WERI-Rb-1 (cell line): ENCODE results near the gene SNX27.
"Not testable (repeated sequence)": the region's sequence is repeated elsewhere in the genome, so short reads cannot be mapped to it uniquely, and the experiment has no call there.

Experiments used
- DNase-seq: peaks from one replicate; pipeline ENCODE4 v3.0.0-alpha.2; 2020
- H3K27ac ChIP-seq: fragments of 250-450 bp; sonication (Bioruptor Pico); 2 replicates; pipeline ENCODE4 v1.5.1; 2020; ENCODE audit warnings: mild to moderate bottlenecking, moderate library complexity
- H3K27me3 ChIP-seq: fragments of 250-450 bp; sonication (Bioruptor Pico); 2 replicates; pipeline ENCODE4 v1.5.1; 2021; ENCODE audit warnings: mild to moderate bottlenecking, low read depth, moderate library complexity; ENCODE audit not compliant: insufficient read depth, severe bottlenecking
- H3K36me3 ChIP-seq: fragments of 250-450 bp; sonication (Bioruptor Pico); 2 replicates; pipeline ENCODE4 v1.5.1; 2020; ENCODE audit warnings: mild to moderate bottlenecking, moderate library complexity
- H3K4me3 ChIP-seq: 2 replicates; pipeline ENCODE4 v1.5.1; 2011; ENCODE audit warnings: low read depth, mild to moderate bottlenecking, control low read depth, low read length
- H3K9me3 ChIP-seq: fragments of 250-450 bp; sonication (Bioruptor Pico); 2 replicates; pipeline ENCODE4 v1.5.1; 2021; ENCODE audit warnings: mild to moderate bottlenecking, moderate library complexity; ENCODE audit not compliant: severe bottlenecking
- CTCF ChIP-seq: IDR thresholded peaks from 2 replicates; pipeline ENCODE4 v1.5.1; 2011; ENCODE audit warnings: low read depth, mild to moderate bottlenecking, control low read depth, inconsistent platforms, low read length

The SNX27 gene

GRCh38 chr1:151644001-151644400 is 32.2 kb downstream of the SNX27 start:
- DNase-seq: no peak
- Histone ChIP-seq H3K36me3 (peaks cover 61% of the 10 kb centered on the region), H3K4me3 (no peak overlapping the region), H3K27me3 (no peaks in the 10 kb centered on the region), H3K9me3 (no peaks in the 10 kb centered on the region), H3K27ac (no peak overlapping the region)
- TF ChIP-seq CTCF: no peak

- Histone ChIP-seq H3K36me3 (peaks cover 41% of the 10 kb centered on the region), H3K27ac (no peak overlapping the region), H3K9me3 (peaks cover 2% of the 10 kb centered on the region), H3K27me3 (no peaks in the 10 kb centered on the region), H3K4me3 (no peak overlapping the region)
- DNase-seq: no peak
- no peak for TF ChIP-seq CTCF
These were observed 41.5 kb downstream of the SNX27 start for GRCh38 chr1:151653397-151653796.

- no peak for TF ChIP-seq CTCF
- Histone ChIP-seq H3K27me3 (no peaks in the 10 kb centered on the region), H3K9me3 (peaks cover 2% of the 10 kb centered on the region), H3K4me3 (no peak overlapping the region), H3K36me3 (peaks cover 41% of the 10 kb centered on the region), H3K27ac (no peak overlapping the region)
- no peak for DNase-seq
These were observed 43.5 kb downstream of the SNX27 start for GRCh38 chr1:151655371-151655770.

- DNase-seq: no peak
- no peaks in the 10 kb centered on the region for H3K9me3 ChIP-seq
- TF ChIP-seq CTCF: no peak
- H3K27me3 ChIP-seq: no peaks in the 10 kb centered on the region
- H3K27ac ChIP-seq: no peak overlapping the region
- peaks cover 74% of the 10 kb centered on the region for H3K36me3 ChIP-seq
- no peak overlapping the region for H3K4me3 ChIP-seq
These were observed 49.9 kb downstream of the SNX27 start for GRCh38 chr1:151661751-151662150.

GRCh38 chr1:151668090-151668489 is 56.2 kb downstream of the SNX27 start:
- no peak for TF ChIP-seq CTCF

GRCh38 chr1:151670036-151670675 is 58.3 kb downstream of the SNX27 start:
- H3K36me3 ChIP-seq: peaks cover 59% of the 10 kb centered on the region
- DNase-seq, H3K9me3 ChIP-seq: not testable (repeated sequence)

More at GRCh38 chr1:151668090-151668489, 56.2 kb downstream of the SNX27 start:
- no peak overlapping the region for H3K27ac ChIP-seq
- no peak overlapping the region for H3K4me3 ChIP-seq
- H3K9me3 ChIP-seq: peaks cover 4% of the 10 kb centered on the region
- H3K27me3 ChIP-seq: no peaks in the 10 kb centered on the region
- no peak for DNase-seq
- H3K36me3 ChIP-seq: peaks cover 67% of the 10 kb centered on the region

More at GRCh38 chr1:151670036-151670675, 58.3 kb downstream of the SNX27 start:
- not testable (repeated sequence) for H3K4me3 ChIP-seq, H3K27me3 ChIP-seq, H3K27ac ChIP-seq
